T-helper 1 cell treated with Interleukin-12 subunit alpha and Interleukin-12 subunit beta and Interleukin-4 antibody, amounts not matched to agents 30 ng/mL and 1 ng/mL, for 36 hours (primary cell): ENCODE measurements around the gene BANK1. TPM values are rescaled to one million over a fixed set of nuclear protein-coding genes. Genes with fewer than 3 reads are reported as not detected.

Source experiments
- intact Hi-C: fragments of 100-400 bp; cut with micrococcal nuclease; formaldehyde crosslinking; loops from one replicate; pipeline ENCODE4 v1.15.1; 2024
- total RNA-seq: library from RNA; stranded (reverse); gene quantifications from 2 replicates; pipeline ENCODE4 v1.2.3, GENCODE V29; 2022

The BANK1 gene
- total RNA-seq, 1 donor from 2014 or later = 0.66 TPM

DNA sequence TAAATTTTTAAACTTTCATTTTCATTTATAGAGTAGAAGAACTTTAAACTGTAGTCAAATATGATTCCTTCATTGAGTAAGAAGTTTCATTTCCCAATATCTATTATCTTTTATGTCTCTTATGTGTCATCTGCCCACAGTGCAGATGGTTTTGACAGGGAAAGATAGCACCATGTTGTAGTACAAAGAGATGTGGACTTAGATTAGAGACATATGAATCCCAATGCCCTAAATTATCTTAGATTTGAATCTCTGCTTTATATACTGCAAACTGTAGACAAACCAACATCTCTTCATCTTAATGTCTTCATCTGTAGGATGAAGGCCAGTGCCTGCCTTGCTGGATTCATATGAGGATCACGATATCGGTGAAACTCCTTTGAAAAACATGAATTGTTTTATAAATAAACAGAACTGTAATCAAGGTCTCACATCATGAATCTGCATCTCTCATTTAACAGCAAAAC is 217.5 kb downstream of the BANK1 start:
- intact Hi-C loops = no loop called here

DNA sequence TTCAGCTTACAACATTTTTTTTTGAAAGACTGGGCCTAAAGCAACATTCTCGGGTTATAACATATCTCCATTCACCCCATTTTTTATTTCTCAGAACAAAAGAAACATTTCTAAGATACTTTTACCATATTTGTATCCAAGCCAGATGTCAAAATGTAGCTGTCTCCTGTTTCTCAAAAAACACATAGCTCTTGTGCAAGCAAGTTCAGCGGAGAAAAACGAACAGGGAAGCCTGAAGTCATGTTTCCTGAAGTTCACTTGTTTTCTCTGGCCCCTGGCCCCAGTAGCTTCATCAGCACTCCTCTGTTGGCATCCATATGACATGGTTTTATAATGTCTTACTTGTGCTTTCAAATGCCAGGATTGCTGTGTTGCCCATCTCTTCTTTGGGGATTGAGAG is 218.2 kb downstream of the BANK1 start:
- intact Hi-C loops = no loop called here

DNA sequence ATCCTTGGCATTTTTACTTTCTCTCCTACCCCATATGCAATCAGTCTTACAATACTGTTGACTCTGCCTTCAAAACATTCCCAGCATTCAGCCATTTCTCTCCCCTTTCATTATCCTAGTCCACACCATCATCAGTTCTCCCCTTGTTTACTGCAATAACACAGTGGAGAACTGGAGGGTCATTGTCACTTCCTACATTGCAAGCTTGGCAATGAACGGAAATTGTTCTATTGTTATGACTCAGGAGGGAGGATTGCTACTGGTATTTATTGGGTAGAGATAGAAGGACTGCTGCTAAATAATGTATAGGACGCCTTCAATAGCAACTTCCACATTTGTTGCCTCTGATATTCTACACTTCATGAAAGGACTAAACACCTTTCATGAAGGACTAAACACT is 231.8 kb downstream of the BANK1 start:
- intact Hi-C loops = no loop called here

DNA sequence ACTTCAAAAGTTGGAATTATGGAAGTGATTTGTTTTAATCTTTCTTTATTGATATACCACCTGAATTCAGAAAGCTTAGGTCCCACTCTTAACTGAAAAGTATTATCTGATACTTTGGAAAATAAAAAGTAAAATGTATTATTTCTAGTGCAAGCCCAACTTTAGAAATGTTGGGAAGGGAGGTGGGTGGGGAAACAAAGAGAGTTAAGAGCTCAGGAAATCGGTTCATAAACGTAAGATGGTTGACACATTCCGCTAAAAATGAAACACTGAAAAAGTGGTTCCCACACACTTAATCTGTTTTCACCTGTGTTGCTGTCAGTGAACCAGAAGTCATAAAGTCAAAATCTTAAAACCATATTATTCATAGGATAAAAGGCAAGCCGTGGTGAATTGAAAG is 237.4 kb downstream of the BANK1 start:
- intact Hi-C loops = no loop called here

DNA sequence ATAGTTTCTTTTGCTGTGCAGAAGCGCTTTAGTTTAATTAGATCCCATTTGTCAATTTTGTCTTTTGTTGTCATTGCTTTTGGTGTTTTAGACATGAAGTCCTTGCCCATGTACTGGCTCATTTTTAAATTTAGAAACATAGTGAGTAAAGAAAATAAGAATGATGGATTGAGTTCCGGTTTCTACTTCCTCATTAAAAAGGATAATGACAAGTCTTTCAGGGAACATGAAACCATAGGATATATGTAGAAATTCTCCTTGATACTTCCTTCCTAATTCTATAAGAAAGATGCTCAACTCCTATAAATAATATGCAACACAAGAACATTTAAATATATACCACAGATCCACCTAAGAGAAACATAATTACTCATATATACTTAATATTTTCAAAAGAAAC is 240.9 kb downstream of the BANK1 start:
- intact Hi-C loops = no loop called here

DNA sequence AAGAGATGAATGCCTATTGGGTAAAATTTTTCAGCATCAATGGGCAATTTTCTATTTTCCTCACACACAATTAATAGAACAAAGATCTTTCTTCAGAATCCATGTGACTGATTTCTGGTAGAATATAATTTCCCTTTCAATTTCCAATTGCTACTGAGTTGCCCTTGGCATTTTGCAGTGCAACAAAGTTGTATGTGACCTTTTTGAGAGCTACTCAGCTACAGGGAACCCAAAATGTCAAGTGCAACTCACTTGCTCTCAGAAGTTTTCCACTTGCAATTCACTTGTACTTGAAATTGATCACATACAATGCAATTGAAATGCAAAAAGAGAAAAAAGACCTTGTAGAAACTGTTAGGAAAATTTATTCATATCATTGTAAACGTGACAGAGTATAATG is 245.5 kb downstream of the BANK1 start:
- intact Hi-C loops = no loop called here

DNA sequence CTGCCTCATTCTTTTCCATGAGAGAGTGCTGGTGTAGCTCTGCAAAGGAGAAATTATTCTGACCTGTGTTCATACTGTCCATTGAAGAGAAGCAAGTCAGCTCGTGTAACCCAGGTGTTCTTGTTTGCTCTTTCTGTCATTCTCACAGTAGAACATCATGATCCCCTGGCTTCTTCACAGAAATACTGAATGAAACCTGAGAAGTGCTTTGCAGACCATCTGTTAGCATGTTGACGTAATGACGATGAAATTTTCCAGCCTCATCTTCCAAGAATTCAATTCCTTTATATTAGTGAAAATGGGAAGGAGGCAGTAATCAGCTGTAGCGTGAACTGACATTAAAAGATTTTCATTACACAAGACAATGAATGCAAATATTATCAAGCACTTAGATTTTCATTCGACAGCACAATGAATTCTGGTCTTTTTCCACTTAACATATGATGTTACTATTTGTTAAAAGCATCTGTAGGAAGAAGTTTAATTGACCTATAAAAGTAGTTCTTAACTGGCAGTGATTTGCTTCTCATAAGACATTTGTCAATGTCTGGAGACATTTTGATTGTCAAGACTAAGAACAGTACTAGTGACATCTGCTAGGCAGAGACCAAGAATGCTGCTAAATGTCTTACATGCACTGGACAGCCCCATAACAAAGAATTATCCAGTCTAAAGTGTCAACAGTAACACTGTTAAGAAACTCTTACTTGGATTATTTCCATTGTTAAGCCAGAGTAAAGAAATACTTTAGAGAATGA is 246.3 kb downstream of the BANK1 start:
- intact Hi-C loops = no loop called here

DNA sequence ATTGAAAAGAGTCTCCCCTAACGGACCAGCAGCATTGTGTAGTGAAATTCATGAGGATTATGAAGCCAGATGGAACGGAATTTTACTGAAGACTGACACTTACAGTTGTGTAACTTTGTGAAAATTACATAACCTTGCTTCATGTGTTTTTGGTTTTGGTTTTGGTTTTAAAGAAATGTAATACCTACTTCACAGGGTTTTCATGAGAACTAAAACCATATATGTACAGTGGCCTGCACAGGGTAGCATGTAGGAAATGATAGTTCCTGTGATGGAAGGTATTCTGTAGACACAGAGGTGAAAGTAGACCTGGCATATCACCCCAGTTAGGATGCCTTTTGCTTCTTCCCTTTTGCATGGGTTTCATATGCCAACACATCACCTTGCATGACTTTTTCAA is 247.0 kb downstream of the BANK1 start:
- intact Hi-C loops = no loop called here

DNA sequence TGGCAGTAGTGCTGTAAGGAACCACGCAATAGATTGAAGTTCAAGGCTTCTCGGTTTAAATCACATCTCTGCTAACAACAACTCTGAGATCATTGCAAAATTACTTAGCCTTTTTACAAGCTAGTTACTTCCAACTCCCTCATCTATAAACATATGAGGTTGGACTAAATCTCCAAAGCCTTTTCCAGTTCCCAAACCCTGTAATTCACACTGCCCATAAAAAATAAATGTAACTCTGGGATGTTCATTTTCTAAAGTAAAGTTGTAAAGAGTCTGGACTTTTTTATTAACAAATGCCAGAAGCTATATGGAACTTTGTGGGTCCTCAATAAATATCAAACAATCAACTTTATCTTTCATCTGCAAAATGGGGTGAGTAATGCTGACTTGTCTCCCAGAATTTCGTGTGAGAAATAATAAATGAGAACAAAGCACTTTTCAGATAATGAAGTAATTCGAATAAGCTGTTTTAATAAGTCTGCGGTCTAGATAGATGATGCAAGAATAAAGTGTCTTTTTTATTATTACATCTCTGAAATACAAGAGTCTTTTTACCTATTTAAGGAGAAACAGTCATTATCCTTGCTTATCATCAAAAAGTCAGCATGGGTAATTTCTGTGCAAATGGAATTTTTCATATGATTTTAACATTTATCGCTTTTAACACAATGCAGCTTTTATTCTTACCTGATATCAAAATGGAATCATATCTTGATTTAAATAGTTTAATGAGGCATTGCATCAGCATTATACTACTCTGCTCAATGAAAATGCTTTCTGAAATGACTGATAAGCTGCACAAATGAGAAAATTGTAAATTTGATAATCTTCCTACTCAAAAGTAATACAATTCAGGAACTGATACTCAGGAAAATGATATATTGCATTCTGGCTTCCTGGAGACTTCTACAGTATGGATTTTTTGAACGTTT is 252.6 kb downstream of the BANK1 start:
- intact Hi-C loops = no loop called here

DNA sequence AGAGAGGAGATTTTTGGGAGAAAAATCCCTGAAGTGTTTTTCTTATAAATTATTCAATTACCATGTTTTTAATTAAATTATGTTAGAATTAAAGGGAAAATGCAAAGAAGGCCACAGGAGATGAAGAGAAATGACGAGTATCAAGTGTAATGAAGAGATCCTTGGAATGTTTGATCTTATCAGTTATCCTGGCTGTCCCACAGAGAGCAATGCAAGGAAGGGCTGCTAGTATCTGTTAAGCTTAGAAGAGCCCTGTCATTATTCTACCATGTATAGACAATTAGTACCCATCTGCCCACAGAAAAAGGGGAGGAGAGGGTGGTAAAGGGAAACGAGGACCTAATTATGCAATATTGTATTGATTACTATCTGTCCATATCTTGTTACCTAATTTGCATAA is 257.1 kb downstream of the BANK1 start:
- intact Hi-C loops = no loop called here

DNA sequence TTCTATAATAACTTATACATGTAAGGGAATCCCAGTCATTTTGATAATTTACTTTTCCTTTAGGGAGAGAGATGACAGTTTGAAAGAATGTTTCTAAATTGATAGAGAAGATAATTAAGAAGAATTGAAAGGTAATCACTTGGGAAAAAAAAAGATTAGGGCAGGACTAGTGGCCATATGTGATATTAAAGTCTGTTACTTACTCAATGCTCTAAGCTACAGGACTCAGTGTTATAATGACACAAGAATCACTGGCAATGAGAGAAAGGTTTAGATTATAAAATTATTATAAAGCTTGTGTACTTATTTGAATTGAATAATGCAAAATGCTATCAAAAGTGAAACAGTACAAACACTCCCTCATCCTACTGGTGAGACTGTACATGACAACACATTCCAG is 265.3 kb downstream of the BANK1 start:
- intact Hi-C loops = no loop called here

DNA sequence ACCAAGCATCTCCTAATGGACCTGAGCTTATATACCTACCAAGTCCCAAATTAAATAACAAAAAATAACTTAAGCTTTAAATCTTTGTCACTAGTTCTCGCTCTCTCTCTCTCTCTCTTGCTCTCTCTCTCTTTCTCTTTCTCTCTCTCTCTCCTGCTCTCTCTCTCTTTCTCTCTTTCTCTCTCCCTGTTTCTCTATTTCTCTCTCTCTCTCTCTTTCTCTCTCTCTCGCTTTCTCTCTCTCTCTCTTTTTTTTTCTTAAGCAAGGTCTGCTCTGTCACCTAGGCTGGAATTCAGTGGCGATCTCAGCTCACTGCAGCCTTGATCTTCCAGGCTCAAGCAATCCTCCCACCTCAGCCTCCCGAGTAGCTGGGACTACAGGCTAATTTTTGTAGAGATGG is 266.6 kb downstream of the BANK1 start:
- intact Hi-C loops = no loop called here

DNA sequence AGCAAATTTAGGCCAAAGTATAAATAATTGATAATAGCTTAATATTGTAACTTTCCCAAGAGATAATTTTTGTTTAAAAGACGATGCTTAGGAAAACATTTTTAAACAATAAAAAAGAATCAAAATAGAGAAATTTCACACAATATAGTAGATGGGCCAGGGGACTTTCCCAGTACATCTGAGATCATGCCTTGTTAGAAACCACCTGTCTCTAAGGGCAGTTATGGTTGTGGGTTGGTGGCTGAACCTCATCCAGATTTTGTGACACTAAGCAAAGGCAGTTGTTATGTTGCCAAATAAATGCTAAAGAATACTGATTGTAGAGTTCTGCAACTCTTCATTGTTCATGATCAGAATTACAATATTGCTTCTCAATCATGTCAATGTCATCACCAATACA is 270.6 kb downstream of the BANK1 start:
- intact Hi-C loops = no loop called here

DNA sequence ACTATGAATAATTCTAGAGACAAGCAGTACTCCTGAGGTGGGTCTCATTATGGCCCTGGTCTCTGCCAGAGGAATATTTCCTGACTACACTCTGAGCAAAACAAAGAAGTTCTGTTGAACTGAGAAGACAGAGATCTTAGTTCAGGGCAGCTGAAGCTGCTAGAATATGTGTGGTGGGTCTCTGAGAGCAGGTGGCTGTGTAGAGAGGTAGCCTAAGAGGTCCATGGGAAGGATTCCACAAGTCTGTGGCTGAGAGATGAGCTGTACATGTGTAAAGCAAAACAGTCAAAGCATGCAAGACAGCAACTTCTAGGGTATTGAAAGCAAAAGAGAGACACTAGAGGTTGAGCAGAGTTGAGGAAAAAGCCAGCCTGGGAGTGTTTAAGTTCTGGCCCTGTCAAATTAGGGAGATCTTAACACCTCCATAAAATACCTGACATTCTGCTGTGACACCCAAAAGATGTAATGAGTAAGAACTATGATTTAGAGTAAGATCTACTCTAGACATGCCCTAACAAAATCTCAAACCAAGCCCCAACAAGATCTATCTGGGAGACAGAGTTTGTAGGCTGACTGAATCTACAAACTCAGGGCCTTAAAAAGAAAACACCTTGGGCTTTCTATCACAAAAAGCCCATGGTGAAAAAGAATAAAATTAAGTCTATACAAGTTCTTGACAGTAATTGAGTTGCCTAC is 274.4 kb downstream of the BANK1 start:
- intact Hi-C loops = no loop called here

DNA sequence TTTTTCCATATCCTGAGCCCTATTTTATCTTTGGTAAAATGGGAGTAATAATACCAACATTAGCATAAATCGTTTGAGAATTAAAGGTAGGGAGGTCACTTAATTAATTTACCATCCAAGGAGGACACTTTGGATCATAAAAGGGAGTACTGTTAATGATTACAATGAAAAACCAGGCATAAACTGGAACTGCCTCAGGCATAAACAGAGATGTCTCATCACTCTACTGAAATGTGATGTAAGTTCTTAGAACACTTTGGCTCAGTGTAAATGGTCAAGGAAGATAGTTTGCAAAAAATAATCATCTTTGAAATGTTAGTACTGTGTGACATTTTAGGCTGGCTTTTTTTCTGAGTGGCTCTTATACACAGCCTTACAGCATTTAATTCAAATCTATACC is 286.1 kb downstream of the BANK1 start:
- intact Hi-C loops = no loop called here

DNA sequence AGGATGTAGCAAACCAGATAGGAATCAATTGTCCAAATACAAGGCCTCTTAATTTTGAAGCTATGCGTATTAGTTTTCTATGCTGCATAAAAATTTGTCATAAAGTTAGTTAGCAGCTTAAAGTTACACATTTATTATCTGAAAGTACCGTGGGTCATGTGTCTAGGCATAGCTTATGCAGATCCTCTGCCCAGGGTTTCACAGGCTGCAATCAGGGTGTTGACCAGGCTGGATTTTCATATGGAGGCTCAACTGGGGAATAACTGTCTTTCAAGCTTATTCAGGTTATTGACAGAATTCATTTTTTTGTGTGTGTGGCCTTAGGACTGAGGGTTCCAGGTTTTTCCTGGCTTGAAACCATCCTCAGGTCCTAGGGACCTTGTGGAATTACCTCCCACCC is 289.7 kb downstream of the BANK1 start:
- intact Hi-C loops = no loop called here

DNA sequence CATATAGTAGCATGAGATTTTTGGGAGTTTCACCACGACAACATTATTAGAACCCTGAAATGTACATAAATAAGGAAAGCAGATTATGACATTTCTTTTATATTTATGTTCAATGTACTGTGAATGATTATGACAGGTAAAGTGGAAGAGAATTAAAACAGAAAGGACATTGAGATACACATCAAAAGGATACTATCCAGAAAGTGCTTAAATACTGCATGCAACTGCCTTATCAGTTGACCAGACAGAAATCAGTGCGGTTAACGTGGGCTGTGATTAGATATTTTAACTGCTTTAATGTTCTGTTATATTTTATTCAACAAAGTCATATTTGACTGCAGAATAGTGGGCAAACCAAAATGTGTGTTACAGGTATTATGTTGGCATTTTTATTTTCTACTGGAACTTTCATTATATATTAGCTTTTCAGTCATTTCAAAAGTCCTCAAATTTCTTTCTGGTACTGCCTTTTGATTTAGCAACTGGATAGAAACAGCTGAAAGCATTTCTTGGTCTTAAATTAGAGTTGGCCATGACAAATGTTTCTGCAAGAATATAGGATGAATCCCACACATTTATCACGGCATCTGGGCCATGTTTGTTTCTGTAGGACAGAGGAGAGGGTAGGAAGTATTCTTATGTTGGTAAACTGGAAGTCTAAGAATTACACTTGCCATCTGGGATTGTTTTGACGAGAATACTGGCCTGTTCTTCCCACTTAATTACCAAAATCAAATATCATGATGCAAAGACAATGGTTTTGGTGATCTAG is 299.5 kb downstream of the BANK1 start:
- intact Hi-C loops = no loop called here

DNA sequence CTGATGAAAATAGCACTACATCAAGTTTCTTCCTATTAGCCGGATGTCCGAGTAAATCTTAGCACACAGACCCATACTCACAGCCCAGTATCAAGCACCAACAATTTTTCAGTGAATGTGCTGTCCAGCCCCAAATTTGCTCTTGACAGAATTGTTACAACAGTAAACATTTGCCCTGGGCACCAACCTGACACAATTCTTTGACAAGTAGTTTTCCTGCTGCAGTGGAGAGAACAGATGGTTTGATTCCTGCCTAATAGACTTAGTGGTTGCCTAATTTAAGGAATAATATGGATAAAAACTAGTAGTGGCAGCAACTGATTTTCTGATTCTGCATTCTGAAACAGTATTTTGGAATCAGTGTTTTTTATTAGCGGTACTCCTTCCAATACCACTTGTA is 301.1 kb downstream of the BANK1 start:
- intact Hi-C loops = no loop called here

DNA sequence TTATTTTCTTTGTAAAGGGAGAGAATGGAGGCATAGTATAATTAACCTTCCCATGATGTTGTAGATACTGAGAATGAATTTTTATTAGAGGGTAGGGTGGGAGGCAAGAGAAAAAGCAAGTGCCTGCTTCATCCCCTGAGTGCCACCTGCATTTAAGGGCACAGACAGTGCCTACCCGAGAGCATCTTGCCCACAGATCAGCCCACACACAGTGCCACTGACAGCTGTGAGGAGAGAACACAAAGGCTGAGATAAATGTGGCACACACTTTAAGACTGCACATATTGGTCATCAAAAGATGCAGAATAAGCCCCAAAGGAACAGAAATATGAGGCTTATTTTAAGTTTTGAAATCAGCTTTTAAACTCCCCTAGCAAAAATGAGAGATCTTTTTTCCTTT is 304.0 kb downstream of the BANK1 start:
- intact Hi-C loops = no loop called here

DNA sequence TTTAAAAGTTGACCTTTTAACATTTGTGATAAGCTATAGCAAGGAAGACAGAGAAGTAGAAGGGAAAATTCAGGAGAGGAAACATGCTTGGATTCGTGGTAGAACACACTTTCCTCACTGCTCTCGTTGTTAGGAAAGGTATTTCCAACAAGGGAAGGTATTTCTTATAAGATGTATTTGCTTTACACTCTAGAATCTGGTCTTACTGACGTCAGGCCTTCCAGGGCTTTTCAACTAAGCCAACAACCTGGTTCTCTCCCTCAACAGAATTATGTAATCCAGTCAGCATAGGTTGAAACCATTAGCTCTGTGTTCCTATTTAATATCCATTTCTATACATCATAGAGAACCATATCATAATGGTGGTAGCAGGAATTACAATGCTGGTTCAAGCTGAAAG is 312.8 kb downstream of the BANK1 start:
- intact Hi-C loops = no loop called here

DNA sequence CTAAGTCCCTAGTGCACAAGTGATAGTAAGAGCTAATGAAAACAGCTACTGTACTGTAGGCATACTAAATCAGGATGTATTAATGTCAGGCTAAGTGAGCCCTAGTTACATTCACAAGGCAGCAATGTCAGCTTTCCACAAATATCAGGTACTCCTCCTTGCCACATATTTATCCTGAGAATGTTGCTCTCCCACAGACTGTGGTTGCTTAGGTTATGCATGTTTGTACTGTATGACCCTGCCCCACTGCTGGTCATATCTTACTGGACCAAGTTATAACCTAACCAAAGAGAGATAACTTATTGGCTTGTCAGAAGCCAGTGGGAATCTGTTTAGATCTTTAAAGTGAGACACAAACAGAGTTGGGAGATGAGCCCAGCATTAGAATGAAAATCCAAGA is 313.7 kb downstream of the BANK1 start:
- intact Hi-C loops = no loop called here
